NT2/D1 (cell line): ENCODE measurements around the gene TRAIP.

Experiments
- SUZ12 ChIP-seq: IDR thresholded peaks from 2 replicates; pipeline ENCODE4 v1.6.1; 2011; ENCODE audit not compliant: insufficient read length, insufficient read depth; ENCODE audit errors: extremely low read depth
- YY1 ChIP-seq: IDR thresholded peaks from 2 replicates; pipeline ENCODE4 v1.6.1; 2011; ENCODE audit not compliant: insufficient read length, insufficient read depth

GRCh38 chr3:49882166-49882565 is 25.8 kb upstream of the TRAIP start:
- no peak for TF ChIP-seq SUZ12
- TF ChIP-seq YY1, result no peak
